ENCODE measurements around the gene EMD. TPM values are rescaled to one million over a fixed set of nuclear protein-coding genes. Genes with fewer than 3 reads are reported as not detected.
A peak's percentile ranks its signal among the peaks of the same experiment; 100 is the strongest.
"Not testable (repeated sequence)": the region's sequence is repeated elsewhere in the genome, so short reads cannot be mapped to it uniquely, and the experiment has no call there.

Gene EMD
- total RNA-seq, 1 donor from 2014 or later, result 18.3 TPM

DNA sequence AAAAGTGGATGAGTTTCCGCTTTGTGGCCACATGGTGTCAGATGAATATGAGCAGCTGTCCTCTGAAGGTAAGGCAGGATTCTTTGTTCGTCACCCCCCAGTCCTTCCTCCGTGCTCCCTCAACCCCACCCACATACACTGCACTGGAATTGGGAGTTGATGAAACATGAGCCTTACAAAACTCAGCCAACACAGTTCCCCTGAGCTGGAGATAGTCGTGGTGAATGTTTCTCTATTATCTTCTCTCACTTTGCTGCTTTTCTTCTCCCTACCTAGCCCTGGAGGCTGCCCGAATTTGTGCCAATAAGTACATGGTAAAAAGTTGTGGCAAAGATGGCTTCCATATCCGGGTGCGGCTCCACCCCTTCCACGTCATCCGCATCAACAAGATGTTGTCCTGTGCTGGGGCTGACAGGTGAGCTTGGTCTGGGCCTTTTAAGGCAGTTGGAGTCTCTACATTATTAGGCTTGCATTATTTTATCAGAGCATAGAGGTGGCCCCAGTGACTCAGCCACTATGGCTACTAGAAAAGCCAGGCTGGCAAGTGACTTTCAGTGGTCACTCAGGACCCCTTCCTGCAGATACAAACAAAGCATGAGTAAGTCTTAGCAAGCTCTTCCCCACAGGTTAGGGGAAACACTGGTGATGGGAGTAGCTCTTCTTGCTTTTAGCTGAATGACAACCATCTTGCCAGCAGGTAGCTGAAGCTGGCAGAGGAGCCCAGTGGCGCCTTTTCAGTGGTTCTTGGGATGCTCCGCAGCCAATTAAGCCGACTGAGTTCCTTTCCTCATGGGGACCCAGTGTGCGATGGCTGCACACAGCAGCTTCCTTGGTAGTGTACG, 20.7 kb downstream of the EMD start:
- Histone ChIP-seq H3K4me2 (peak overlapping the region; percentile 87), H3K27me3 (no peaks in the 10 kb centered on the region), H3K4me3 (peak overlapping the region; percentile 78), H2AFZ (replicated peaks) (no peak overlapping the region), H3K36me3 (no peaks in the 10 kb centered on the region), H3K27ac (no peak overlapping the region), H4K20me1 (ENCODE audit: low read depth) (peaks cover 23% of the 10 kb centered on the region), H3F3A (ENCODE audit: low read depth) (peaks cover 50% of the 10 kb centered on the region), H3K9ac (no peak overlapping the region), H3K79me2 (ENCODE audit: low read depth) (peaks cover 20% of the 10 kb centered on the region), H3K9me3 (ENCODE audit: low read depth) (no peaks in the 10 kb centered on the region), H3K4me1 (no peaks in the 10 kb centered on the region)
- Mint-ChIP-seq H3K27ac (peak overlapping the region; percentile 66), H3K27me3 (ENCODE audit: insufficient read depth, low read depth) (peaks cover 16% of the 10 kb centered on the region), H3K4me1 (peaks cover 13% of the 10 kb centered on the region), H3K9me3 (peaks cover 24% of the 10 kb centered on the region), H3K36me3 (peaks cover 15% of the 10 kb centered on the region), H3K4me3 (peak overlapping the region; percentile 98)
- DNase-seq (ENCODE audit: low spot score), result no peak
- TF ChIP-seq, protein P1, sequence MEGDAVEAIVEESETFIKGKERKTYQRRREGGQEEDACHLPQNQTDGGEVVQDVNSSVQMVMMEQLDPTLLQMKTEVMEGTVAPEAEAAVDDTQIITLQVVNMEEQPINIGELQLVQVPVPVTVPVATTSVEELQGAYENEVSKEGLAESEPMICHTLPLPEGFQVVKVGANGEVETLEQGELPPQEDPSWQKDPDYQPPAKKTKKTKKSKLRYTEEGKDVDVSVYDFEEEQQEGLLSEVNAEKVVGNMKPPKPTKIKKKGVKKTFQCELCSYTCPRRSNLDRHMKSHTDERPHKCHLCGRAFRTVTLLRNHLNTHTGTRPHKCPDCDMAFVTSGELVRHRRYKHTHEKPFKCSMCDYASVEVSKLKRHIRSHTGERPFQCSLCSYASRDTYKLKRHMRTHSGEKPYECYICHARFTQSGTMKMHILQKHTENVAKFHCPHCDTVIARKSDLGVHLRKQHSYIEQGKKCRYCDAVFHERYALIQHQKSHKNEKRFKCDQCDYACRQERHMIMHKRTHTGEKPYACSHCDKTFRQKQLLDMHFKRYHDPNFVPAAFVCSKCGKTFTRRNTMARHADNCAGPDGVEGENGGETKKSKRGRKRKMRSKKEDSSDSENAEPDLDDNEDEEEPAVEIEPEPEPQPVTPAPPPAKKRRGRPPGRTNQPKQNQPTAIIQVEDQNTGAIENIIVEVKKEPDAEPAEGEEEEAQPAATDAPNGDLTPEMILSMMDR (IDR thresholded peaks at IDR 0.05), result no peak
- TF ChIP-seq EZH2phosphoT487 (IDR thresholded peaks at IDR 0.05) (no peak), EZH2 (IDR thresholded peaks at IDR 0.05) (no peak)

GRCh38 chrX:154400369-154400817, 21.3 kb downstream of the EMD start:
- H3K27ac Mint-ChIP-seq, result not testable (repeated sequence)

DNA sequence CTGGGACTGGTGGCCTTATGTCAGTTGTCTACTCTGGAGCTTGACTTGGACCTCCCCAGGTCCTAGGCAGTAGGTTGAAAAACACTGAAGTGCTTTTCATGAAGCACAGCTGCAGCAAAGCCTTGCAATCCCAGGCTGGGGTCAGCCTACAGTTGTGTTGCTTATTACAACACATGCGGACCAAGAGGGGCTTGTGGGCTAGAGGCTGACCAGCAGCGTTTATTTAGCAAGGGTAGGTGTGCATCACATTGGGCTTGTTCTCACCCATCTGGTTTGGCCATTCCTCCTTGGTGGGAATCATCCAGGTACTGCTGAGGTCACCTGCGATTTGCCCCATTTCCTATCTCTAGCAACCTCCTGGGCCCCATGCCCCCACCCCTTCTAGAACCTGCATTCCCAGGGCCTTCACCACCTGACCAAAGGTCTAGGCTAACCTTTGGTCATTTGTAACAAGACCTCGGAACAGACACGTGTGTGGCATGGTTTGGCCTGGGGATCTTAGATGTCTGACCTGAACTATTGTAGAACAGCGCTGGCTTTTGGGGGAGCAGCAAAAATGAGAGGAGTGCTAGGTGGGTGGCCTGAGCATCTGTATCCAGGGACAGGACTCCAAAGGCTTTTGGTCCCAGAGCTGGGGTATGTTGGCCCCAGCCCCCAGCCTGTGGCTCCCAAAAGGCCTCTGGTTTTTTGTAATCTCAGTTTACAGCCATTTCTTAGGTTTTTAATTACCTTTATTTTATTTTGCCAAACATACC, 22.1 kb downstream of the EMD start:
- peaks cover 50% of the 10 kb centered on the region for H3F3A ChIP-seq (ENCODE audit: low read depth)
- H2AFZ ChIP-seq (replicated peaks), result no peak overlapping the region
- no peaks in the 10 kb centered on the region for H3K9me3 ChIP-seq (ENCODE audit: low read depth)
- H3K9me3 Mint-ChIP-seq, result peaks cover 26% of the 10 kb centered on the region
- H3K27me3 ChIP-seq, result no peaks in the 10 kb centered on the region
- no peak overlapping the region for H3K9ac ChIP-seq
- DNase-seq (ENCODE audit: low spot score), result no peak
- peaks cover 15% of the 10 kb centered on the region for H3K36me3 Mint-ChIP-seq
- peaks cover 20% of the 10 kb centered on the region for H3K79me2 ChIP-seq (ENCODE audit: low read depth)
- H3K4me3 Mint-ChIP-seq, result peak overlapping the region; percentile 55
- peaks cover 23% of the 10 kb centered on the region for H4K20me1 ChIP-seq (ENCODE audit: low read depth)
- no peaks in the 10 kb centered on the region for H3K4me1 ChIP-seq
- H3K4me3 ChIP-seq, result no peak overlapping the region
- peaks cover 13% of the 10 kb centered on the region for H3K4me1 Mint-ChIP-seq
- no peak overlapping the region for H3K27ac Mint-ChIP-seq
- no peaks in the 10 kb centered on the region for H3K36me3 ChIP-seq
- H3K27ac ChIP-seq, result no peak overlapping the region
- TF ChIP-seq, protein P1 (IDR thresholded peaks at IDR 0.05), result no peak
- no peak for TF ChIP-seq EZH2 (IDR thresholded peaks at IDR 0.05)
- no peak for TF ChIP-seq EZH2phosphoT487 (IDR thresholded peaks at IDR 0.05)
- H3K27me3 Mint-ChIP-seq (ENCODE audit: insufficient read depth, low read depth), result peaks cover 14% of the 10 kb centered on the region
- no peak overlapping the region for H3K4me2 ChIP-seq

More at GRCh38 chrX:154400369-154400817, 21.3 kb downstream of the EMD start:
- not testable (repeated sequence) for H3K27me3 ChIP-seq; H3K4me1 ChIP-seq; H2AFZ ChIP-seq (replicated peaks); H3K4me3 ChIP-seq; H3K27ac ChIP-seq; H3K9ac ChIP-seq; H3K36me3 ChIP-seq; DNase-seq (ENCODE audit: low spot score); H3K4me2 ChIP-seq; H3K9me3 ChIP-seq (ENCODE audit: low read depth)
- Mint-ChIP-seq H3K9me3 (peaks cover 24% of the 10 kb centered on the region), H3K4me3 (peak overlapping the region; percentile 38), H3K4me1 (peaks cover 13% of the 10 kb centered on the region), H3K36me3 (peaks cover 15% of the 10 kb centered on the region), H3K27me3 (ENCODE audit: insufficient read depth, low read depth) (peaks cover 16% of the 10 kb centered on the region)
- H3K79me2 ChIP-seq (ENCODE audit: low read depth), result peaks cover 20% of the 10 kb centered on the region
- H4K20me1 ChIP-seq (ENCODE audit: low read depth), result peaks cover 23% of the 10 kb centered on the region
- H3F3A ChIP-seq (ENCODE audit: low read depth), result peaks cover 50% of the 10 kb centered on the region

Measured in neural progenitor cell (in vitro differentiated cells).